GM19452 (cell line): Measurements from ENCODE around the gene GSDME.
"Not testable (repeated sequence)": the region's sequence is repeated elsewhere in the genome, so short reads cannot be mapped to it uniquely, and the experiment has no call there.

Experiments used
- ATAC-seq: cut with Tn5 transposase; IDR thresholded peaks from one replicate; pipeline ENCODE4 v1.9.1; 2021; ENCODE audit not compliant: unreplicated experiment

The GSDME gene

GRCh38 chr7:24757353-24758275 lies at the start of gene GSDME:
GSDME (minus strand) TSS chr7:24757464; CDS start chr7:24749774, 7,690 bp downstream.
- peak; percentile 53 for ATAC-seq

- ATAC-seq, result no peak
Measured at GRCh38 chr7:24802300-24802699, 45.0 kb upstream of the GSDME start.

- no peak for ATAC-seq
Measured at GRCh38 chr7:24801883-24802282, 44.6 kb upstream of the GSDME start.

- ATAC-seq, result no peak
Measured at GRCh38 chr7:24800667-24801066, 43.4 kb upstream of the GSDME start.

GRCh38 chr7:24800073-24800472 lies 42.8 kb upstream of the GSDME start:
- ATAC-seq, result no peak

- no peak for ATAC-seq
Measured at GRCh38 chr7:24799506-24799905, 42.2 kb upstream of the GSDME start.

- no peak for ATAC-seq
Measured at GRCh38 chr7:24798261-24798660, 41.0 kb upstream of the GSDME start.

- ATAC-seq, result no peak
Measured at GRCh38 chr7:24797270-24797669, 40.0 kb upstream of the GSDME start.

GRCh38 chr7:24795407-24795767 lies 38.1 kb upstream of the GSDME start:
- ATAC-seq, result no peak

GRCh38 chr7:24794751-24795406 lies 37.6 kb upstream of the GSDME start:
- ATAC-seq, result not testable (repeated sequence)

GRCh38 chr7:24793982-24794648 lies 36.9 kb upstream of the GSDME start:
- no peak for ATAC-seq

- no peak for ATAC-seq
Measured at GRCh38 chr7:24788961-24789576, 31.8 kb upstream of the GSDME start.

- ATAC-seq, result no peak
Measured at GRCh38 chr7:24788075-24788474, 30.8 kb upstream of the GSDME start.

GRCh38 chr7:24786941-24787340 lies 29.7 kb upstream of the GSDME start:
- ATAC-seq, result no peak

- ATAC-seq, result no peak
Measured at GRCh38 chr7:24786306-24786705, 29.0 kb upstream of the GSDME start.

GRCh38 chr7:24784277-24784676 lies 27.0 kb upstream of the GSDME start:
- no peak for ATAC-seq

- ATAC-seq, result no peak
Measured at GRCh38 chr7:24783698-24784097, 26.4 kb upstream of the GSDME start.

- no peak for ATAC-seq
Measured at GRCh38 chr7:24781106-24781505, 23.8 kb upstream of the GSDME start.

GRCh38 chr7:24779283-24779655 lies 22.0 kb upstream of the GSDME start:
- ATAC-seq, result no peak

GRCh38 chr7:24778543-24779282 lies 21.4 kb upstream of the GSDME start:
- no peak for ATAC-seq

GRCh38 chr7:24777806-24778205 lies 20.5 kb upstream of the GSDME start:
- no peak for ATAC-seq
